MV-4-11 (cell line): Measurements from ENCODE around the gene RNF186.
"Not testable (repeated sequence)": the region's sequence is repeated elsewhere in the genome, so short reads cannot be mapped to it uniquely, and the experiment has no call there.

Source experiments
- DNase-seq: peaks from one replicate; lab custom pipeline; 2025; lab: John Stamatoyannopoulos, UW

Gene RNF186, protein sequence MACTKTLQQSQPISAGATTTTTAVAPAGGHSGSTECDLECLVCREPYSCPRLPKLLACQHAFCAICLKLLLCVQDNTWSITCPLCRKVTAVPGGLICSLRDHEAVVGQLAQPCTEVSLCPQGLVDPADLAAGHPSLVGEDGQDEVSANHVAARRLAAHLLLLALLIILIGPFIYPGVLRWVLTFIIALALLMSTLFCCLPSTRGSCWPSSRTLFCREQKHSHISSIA

DNA sequence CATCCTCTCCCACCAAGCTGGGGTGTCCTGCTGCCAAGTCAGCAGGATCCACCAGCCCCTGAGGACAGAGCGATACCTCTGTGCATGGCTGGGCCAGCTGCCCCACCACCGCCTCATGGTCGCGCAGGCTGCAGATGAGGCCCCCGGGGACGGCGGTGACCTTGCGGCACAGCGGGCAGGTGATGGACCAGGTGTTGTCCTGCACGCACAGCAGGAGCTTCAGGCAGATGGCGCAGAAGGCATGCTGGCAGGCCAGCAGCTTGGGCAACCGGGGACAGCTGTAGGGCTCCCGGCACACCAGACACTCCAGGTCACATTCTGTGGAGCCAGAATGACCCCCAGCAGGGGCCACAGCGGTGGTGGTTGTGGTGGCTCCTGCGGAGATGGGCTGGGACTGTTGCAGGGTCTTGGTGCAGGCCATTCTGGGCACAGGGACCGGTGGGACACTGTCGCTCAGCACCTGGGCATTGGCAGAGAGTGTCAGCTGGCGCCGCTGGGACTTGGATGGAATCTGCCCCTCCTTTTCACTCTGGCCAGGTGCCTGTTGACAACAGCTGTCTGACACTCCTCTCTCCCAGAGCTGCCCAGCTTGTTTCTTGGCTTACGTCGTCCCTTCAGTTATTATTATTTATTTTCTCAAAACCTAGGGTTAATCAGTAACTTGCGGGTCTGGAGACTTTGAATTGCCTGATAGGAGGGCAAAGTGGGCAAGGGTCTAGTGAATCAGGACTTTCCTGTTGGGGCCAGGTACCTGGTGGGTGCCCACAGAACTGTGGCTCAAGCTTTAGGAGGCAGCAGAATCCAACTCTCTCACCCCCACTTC lies at the start of gene RNF186:
Gene RNF186, minus strand, starts transcription at position 603 of the 823 bp plus-strand sequence. Its CDS starts 182 bp downstream, at position 421.
- no peak for DNase-seq

DNA sequence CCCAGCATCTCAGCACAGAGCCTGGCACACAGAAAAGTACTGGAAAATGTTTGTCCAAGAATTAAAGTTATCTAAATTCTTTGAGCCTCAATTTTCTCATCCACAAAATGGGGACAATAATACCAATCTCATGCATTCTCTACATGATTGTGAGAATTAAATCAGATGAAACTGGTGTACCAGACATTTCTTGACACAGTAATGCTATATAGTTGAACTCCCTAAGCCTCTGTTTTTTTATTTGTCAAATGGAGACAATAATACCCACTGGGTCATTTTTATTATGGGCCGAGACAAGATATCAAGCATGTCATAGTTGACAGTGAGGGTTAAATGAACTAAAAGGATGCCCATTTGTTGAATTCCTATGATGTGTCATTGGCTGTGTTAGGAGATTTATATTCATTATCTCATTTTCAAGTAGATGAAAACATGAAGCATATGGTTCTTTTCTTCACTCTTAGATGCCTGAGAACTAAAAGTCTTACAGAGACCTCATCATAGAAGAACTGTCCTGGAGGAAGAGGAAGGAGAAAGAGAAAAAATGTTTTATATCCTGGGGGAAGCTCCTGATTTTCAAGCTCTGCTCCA lies 49.6 kb upstream of the RNF186 start:
- no peak for DNase-seq

DNA sequence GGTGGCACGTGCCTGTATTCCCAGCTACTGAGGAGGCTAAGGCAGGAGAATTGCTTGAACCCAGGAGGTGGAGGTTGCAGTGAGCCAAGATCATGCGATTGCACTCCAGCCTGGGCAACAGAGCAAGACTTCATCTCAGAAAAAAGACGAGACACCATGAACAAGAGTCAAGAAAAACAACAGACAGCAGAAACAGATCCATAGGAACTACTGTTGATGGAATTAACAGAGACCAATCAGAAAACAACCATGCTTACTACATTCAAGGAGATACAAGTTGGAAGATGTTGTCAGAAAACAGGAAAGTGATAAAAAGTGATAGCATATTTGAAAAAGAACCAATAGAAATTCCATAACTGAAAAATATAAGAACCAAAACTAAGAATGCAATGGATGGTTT lies 47.9 kb upstream of the RNF186 start:
- DNase-seq: no peak

DNA sequence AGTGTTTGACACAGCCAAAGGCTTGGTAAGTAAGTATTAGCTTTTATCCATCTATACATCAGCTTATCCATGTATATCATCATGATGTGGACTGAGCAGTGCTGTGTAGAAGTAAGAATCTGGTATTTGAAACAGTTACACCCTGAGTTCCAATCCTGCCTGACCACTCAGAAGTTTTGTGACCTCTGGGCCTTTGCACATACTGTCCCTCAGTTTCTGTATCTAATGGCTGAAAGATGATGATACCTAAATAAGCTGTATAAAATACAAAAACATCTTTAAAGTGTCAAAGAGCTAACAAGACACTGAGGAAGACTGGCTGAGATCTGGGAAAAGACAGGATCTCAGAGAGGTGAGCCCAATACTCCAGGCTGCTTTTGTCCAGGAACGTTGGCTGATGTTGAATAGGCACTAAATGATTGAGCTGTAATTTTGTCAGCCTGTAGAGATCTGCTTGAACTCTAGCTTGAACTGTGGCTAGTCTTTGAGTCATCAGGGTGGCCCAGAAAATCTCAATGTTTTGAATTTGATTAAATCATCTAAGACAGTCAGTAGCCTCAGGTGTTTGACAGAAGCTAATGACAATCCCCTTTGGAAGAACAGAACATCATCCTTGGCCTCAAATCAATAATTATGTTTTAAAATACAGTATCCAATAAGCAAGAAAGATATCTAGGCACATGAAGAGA lies 46.9 kb upstream of the RNF186 start:
- no peak for DNase-seq

DNA sequence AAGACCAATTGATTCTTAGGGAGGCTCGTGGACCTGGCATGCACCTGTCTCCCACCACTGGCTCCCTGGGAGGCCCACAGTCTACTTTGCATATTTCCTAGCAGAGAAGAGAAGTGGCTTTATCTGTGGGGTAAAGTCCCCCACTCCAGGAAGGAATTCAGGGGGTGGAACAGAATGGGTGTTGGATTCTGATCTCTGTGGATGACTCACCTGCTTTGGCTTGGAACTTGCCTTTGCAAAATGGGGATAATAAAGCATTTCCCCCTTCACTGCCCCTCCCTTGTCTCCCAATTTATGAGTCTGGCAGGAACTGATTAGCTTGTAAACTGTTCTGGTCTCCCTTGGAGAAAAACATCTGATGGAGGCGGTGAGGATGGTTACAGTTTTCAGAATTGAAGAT lies 46.0 kb upstream of the RNF186 start:
- DNase-seq: no peak

DNA sequence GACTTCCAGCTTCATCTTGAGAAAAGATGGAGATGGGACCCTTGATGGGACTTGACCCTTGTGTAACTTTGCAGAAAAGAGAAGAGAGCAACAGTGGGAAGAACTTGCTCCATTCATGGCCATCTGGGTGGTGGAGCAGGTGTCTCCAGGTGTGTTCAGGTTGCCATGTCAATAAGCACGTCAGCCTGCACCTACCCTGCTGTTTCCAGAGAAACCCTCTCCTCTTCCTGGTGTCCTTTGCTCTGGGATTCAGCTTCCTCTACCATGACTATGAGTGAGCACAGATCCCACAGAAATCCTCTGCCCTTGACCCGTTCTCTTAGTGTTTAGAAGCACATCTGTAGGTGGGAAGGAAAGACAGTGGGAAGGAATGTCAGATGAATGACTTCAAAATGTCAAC lies 45.3 kb upstream of the RNF186 start:
- DNase-seq: no peak

DNA sequence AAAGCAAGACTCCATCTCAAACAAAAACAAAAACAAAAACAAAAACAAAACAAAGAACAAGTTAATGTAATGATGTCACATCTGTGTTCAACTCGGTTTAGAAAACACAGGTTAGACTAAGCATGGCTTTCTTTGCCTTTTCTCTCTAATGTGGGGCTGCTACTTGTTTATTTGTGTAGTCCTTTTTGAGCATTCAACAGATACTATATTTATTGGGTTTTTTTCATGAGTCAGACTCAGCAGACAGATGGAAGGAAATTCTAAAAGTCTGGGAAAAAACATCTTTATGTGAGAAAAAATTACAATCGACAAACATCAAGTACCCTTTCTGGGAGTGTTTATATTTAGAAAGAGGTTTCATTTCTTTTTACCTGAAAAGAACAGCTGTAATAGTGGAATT lies 44.8 kb upstream of the RNF186 start:
- DNase-seq: no peak

DNA sequence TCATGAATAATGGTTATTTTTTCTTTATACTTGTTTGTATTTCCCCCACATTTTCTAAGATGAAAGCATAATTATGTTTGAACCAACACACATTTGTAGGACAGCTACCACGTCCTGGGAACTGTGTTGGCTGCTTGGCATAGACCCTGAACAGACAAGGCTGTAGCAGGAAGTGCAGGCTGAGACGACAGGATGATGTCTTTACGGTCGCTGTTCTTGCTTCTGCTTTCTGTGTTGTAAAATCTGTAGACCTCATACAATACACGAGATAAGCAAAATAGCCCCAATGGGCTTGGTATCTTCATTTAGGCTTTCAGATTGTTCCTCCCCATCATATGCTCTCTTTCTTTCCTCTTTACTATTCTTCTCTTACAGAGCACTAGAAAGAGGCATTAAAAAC lies 43.8 kb upstream of the RNF186 start:
- peak; percentile 54 for DNase-seq

DNA sequence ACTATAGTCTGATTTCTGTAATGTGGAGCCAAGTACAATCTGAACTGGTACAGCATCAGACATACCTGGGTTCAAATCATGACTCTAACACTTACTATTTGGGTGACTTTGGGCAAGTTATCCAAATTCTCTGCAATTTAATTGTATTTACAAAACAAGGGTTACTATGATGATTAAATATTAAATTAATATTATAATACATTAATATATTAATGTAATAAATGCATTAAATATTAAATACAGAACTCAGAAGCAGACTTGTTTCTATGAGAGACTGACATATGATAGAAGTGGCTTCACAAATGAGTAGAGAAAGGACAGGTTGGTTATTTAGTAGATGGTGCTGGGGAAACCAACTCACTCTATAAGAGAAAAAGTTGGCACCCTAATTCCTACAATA lies 39.8 kb upstream of the RNF186 start:
- DNase-seq: no peak

DNA sequence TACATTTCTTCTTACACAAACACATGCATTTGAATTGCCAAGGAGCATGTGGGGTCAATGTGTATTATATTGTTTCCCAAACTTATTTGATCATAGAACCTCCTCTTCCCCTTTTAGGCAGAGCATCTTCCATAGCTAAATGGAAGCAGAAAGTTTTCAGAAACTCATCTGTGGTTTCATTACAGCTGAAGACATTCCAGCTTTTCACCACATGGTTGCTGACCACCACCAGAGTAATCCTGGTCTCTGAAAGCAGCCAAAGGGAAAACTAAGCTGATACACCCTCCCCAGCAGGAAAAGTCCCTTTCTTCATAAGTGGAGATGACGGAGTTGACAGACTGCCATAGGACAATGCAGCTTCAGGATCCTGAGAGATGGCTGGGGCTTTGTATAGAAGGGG lies 37.0 kb upstream of the RNF186 start:
- DNase-seq: no peak

DNA sequence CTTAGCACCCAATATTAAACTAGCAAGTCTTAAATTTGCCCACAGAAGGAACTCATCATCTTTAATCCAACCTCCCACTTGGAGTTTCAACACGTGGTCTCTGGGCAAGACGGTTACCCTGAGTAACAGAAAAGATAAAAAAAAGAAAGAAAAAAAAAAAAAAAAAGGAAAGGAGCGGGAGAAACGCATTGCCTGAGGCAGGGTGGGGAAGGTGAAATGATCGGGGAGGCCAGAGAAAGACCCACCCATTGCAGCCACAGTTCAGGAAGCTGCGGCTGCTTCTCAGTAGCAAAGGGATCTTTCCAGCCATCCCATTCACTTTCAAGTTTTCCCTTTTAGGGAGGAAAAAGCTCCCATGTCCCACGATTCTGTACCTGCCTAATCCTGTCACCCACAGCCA lies 35.1 kb upstream of the RNF186 start:
- no peak for DNase-seq

DNA sequence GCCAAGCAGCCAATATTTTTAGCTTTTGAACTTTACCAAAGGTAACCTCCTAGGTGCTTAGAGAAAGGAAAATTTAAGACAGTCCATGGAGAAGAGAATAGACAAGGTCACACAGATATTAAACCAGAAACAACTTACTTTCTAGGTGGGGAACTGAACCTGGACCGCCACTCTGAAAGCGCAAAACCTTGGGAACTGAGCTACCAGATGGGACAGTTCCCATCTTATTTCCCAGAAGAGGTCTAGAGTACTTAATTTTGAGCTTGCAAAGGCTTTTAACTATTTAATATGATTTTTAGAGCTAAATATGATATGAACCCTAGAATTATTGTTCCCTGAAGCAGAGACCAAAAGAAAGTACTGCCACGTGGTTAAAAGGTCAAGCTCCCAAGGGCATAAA lies 34.2 kb upstream of the RNF186 start:
- not testable (repeated sequence) for DNase-seq

DNA sequence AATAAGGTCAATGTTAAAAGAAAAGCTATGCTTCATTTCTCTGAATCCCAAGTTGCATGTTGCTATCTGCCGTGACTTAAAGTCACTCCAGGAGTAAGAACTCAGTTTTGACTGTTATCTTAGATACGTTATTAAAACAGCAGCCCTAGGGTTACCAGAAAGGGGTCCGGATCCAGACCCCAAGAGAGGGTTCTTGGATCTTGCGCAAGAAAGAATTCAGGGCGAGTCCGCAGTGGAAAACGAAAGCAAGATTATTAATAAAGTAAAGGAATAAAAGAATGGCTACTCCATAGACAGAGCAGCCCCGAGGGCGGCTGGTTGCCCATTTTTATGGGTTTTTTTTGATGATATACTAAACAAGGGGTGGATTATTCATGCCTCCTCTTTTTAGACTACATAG lies 32.3 kb upstream of the RNF186 start:
- not testable (repeated sequence) for DNase-seq

DNA sequence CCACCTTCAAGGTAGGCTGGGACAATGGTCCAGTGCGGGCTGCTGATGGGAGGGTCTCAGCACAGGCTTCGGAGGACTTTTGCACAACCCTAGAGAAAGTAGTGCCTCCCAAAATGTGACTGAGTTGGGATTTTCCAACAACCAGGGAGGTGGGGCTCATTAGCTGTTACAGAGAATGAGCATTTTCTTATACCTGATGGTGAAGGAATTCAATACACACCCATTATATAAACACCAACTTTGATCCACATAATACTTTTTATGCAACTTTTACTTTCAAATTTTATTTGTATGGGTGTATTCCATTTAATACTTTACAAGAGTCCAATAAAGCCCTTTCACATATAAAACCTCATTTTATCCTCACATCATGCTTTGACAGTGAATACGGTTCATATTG lies 31.3 kb upstream of the RNF186 start:
- no peak for DNase-seq

DNA sequence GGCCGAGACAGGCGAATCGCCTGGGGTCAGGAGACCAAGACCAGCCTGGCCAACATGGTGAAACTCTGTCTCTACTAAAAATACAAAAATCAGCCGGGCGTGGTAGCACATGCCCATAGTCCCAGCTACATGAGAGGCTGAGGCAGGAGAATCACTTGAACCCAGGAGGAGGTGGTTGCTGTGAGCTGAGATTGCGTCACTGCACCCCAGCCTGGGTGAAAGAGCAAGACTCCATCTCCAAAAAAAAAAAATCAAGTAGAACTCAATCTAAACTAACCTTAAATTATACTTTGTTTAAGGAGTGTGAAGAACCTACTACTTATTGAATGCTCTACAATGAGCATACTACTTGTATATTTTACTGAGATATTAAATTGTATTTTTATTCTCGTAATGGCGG lies 30.5 kb upstream of the RNF186 start:
- no peak for DNase-seq

DNA sequence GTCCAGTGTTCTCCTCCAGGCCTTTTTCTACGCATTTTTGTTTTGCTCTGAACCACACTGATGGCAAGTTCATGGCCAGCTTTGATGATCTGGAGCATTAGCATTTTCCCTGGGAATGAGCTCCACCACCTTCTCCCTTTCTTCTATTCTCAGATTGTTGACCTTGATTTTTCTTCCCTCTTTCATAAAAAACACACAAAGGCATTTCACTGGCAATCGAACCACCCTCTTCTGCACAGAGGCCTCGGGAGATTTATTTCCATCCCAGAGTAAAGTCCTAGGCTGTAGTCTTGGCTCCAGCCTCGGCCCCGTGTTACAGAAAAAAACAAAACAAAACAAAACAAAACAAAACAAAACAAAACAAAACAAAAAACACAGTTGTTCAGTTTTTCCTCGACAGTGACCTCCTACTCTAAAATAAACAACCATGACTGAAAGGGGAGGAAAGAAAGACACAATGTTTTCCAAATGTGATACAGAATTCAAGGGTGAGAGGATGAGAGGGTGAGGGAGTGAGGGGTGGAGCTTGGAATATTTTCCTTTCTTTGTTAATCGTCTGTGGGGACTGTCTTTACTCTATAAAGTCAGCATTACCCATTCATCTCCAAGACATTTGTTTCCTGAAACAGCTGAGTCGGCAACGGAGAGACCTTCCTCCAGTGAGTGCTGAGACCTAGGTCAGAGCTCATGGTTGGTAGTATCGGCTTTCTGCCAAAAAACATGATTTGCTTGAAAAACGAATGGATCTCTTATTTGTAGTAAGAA lies 29.8 kb upstream of the RNF186 start:
- no peak for DNase-seq

DNA sequence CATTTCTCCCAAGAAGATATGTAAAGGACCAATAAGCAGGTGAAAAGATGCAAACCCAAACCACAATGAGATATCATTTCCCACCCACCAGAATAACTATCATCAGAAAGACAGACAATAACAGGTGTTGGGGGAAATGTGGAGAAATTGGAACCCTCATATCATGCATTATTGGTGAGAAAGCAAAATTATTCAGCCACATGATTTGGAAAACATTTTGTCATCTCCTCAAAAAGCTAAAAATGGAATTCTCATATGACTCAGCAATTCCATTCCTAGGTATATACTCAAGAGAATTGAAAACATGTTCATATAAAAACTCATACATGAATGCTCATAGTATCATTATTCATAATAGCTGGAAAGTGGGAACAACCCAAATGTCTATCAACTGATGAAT lies 25.1 kb upstream of the RNF186 start:
- DNase-seq: no peak

DNA sequence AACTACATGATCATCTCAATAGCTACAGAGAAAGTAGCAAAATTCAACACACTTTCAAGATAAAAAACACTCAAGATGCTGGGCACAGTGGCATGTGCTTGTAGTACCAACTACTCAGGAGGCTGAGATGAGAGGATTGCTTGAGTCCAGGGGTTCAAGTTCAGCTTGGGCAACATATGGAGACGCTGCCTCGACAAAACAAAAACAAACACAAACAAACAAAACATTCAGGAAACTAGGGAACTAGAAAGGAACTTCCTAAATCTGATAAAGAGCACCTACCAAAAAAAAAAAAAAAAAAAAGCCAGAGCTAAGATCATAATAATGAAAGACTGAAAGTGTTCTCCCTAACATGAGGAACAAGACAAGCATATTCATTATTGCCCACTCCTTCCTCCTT lies 22.8 kb upstream of the RNF186 start:
- no peak for DNase-seq

DNA sequence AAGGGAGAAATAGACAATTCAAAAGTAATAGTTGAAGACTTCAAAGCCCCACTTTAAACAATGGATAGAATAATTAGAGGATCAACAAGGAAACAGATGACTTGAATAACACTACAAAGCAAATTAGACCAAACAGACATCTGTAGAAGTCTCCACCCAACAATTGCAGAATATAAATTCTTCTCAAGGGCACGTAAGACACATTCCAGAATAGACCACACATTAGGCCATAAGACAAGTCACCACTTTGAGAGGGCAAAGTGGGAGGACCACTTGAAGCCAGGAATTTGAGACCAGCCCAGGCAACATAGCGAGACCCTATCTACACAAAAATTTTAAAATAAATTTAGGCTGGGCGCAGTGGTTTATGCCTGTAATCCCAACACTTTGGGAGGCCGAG lies 20.5 kb upstream of the RNF186 start:
- DNase-seq: no peak

DNA sequence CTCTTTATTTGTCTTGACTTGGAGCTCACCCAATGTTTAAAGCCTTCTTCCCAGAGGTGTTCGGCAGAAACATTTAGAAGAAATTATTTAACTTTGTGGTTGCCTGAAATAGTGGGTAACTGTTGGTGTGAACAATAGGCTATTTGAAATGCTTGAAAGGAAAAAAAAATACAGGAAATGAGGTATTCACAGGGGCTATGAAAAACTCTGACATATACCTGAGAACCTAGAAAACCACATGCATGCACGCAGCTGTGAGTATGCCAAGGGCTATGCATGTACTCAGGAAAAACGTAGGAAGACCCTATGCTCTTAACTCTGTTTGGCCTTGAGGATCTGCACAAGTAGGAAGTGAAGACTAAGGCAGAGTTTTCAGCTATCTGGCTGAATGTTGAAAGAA lies 16.4 kb upstream of the RNF186 start:
- no peak for DNase-seq

DNA sequence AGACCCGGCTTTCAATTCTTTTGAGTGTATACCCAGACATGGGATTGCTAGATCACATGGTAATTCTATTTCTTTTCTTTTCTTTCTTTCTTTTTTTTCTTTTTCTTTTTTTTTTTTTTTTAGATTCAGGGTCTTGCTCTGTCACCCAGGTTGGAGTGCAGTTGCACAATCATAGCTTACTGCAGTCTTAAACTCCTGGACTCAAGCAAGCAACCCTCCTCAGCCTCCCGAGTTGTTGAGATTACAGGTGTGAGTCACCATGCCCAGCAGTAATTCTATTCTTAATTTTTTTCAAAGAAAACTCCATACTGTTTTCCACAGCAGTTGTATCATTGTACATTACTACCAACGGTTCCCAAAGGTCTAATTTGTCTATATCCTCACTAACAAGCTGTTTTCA lies 13.5 kb upstream of the RNF186 start:
- DNase-seq: no peak

DNA sequence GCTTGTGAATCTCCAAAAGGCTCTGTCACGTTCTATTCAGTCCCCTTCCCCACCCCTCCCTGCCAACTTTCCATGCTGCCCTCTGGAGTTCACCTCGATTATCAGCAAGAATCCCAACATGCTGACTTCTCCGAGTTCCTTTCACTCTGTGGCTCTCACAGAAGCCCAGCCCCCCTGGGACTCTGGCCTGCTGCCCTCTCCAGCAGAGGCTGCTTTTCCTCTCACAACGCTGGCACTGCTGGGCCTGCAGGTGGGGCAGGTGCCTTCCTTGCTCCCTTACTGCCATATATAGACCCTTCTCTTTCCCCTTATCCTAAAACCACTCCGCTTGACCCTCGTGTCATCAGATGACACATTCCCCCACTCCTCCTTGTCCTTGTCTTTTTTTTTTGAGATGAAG lies 10.2 kb upstream of the RNF186 start:
- no peak for DNase-seq
